NCI-H526 treated with DMSO at 0.1 percent for 48 hours (cell line): ENCODE data around the gene PTPN20.

ENCODE experiments used
- DNase-seq: peaks from one replicate; lab custom pipeline; 2025; lab: John Stamatoyannopoulos, UW

PTPN20 gene

GRCh38 chr10:47049056-47049851 is 138.0 kb downstream of the PTPN20 start:
- no peak for DNase-seq

GRCh38 chr10:47049906-47050305 is 138.7 kb downstream of the PTPN20 start:
- no peak for DNase-seq

- DNase-seq, result no peak
Measured at GRCh38 chr10:47050618-47051455, 139.6 kb downstream of the PTPN20 start.

- no peak for DNase-seq
Measured at GRCh38 chr10:47051741-47052238, 140.6 kb downstream of the PTPN20 start.
